Measurements from ENCODE around the gene PHLDA2.

- TF ChIP-seq CTCF (optimal IDR thresholded peaks at IDR 0.05 in 1 of 3, IDR thresholded peaks at IDR 0.05 in 1 of 3, conservative IDR thresholded peaks at IDR 0.05 in 1 of 3; ENCODE audit: extremely low read depth in 1 of 3, insufficient read depth in 2 of 3, low read length in 3 of 3) (no peak), EZH2 (IDR thresholded peaks at IDR 0.05; ENCODE audit: low read length) (peak; percentile 90)
These were observed 45.6 kb downstream of the PHLDA2 start for GRCh38 chr11:2883640-2883978.

All from keratinocyte (primary cell).